Choroid plexus epithelial cell (primary cell): Measurements from ENCODE around the gene TMEM254.

Source experiments
- DNase-seq: peaks from one replicate; pipeline ENCODE4 v3.0.0-alpha.2; 2010; ENCODE audit warnings: low read depth
- H3K4me3 ChIP-seq: 2 replicates; pipeline ENCODE4 v1.5.1; 2011; ENCODE audit warnings: low read depth, mild to moderate bottlenecking, control low read depth, low read length, moderate library complexity
- CTCF ChIP-seq: conservative IDR thresholded peaks from 2 replicates; pipeline ENCODE4 v1.5.1; 2011; ENCODE audit warnings: low read depth, mild to moderate bottlenecking, control low read depth, inconsistent platforms, low read length, moderate library complexity

Gene TMEM254

DNA sequence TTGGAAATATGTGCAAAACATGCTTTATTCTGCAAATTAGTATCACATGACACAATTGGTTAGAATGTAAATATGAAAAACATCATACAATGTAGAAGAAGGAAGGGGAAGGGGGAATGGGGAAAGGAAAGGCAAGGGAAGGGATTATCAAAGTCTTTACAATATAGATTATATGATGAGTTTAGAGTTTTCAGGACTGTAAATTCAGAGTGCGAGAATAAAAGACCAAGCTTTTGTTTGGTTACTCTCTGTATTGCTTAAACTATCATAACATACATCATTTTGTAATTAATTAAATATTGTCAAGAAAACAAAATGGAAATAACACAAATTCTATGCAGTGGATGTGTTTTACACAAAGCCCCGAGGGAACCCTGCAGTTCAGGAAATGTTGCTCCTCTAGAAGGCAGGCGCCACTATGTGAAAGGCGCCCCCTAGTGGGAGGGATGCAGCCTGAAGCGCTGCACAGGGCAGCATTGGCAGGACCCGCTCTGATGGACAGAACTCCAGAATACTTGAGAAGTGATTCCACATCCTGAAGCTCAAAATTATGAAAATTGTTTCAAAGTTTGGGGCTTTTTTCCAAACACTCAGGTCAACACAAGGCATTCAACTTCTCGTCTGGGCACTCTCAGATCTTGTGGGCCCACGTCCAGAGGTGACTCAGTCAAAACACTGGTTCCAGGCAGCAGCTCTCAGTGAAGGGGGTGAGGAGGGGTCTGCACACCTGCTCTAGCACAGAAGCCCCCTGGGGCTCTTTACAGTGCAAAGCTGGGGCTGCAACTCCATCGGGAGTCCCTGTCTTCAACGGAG, 31.6 kb upstream of the TMEM254 start:
- peak; percentile 98 for TF ChIP-seq CTCF
- DNase-seq = peak; percentile 79
- no peak overlapping the region for H3K4me3 ChIP-seq

- TF ChIP-seq CTCF = no peak
- no peak for DNase-seq
- no peak overlapping the region for H3K4me3 ChIP-seq
These were observed 27.7 kb upstream of the TMEM254 start for GRCh38 chr10:80050752-80051151.

DNA sequence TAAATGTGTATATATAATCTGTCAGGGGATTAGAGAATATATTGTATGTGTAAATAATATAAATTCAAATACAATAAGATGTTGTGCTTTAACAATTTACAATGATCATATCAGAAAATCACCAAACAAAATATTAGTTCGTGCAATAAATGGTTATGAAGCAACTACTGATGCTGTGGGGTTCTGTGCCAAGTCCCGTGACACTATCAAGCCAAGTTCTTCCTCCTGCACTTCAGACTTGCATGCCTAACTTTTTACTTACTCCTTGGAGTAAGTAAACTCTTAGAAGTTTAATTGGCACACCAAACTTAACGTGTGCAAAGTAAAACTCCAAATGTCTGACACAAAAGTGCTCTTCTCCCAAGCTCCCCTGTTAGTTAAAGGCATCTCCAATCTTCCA, 26.5 kb upstream of the TMEM254 start:
- DNase-seq = no peak
- TF ChIP-seq CTCF = no peak
- no peak overlapping the region for H3K4me3 ChIP-seq

- no peak for DNase-seq
- no peak overlapping the region for H3K4me3 ChIP-seq
- TF ChIP-seq CTCF = no peak
These were observed 22.7 kb upstream of the TMEM254 start for GRCh38 chr10:80055760-80056159.

DNA sequence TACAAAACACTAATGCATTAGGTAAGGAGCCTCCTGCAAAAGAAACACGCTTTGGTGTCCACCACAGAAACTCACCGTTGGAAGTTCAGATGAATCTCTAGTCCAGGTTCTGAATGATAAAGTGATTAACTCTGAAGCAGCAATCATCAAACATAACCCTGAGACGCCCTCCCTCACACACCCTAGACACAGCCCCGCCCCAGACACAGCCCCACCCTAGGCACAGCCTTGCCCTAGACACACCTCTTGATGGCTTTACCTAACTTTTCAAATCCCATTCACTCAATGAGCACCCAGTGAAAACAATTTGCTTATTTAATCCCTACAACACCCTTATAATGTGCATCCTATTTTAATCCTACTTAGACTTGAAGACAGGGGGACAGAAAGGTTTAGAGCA, 21.3 kb upstream of the TMEM254 start:
- TF ChIP-seq CTCF = no peak
- H3K4me3 ChIP-seq = no peak overlapping the region
- no peak for DNase-seq

- H3K4me3 ChIP-seq = no peak overlapping the region
- no peak for DNase-seq
- TF ChIP-seq CTCF = no peak
These were observed 14.2 kb upstream of the TMEM254 start for GRCh38 chr10:80064120-80064886.
